Sigmoid colon (tissue), 7 donors: ENCODE data around the gene MYO7B. TPM values are rescaled to one million over a fixed set of nuclear protein-coding genes. Genes with fewer than 3 reads are reported as not detected.

Experiments
- DNase-seq: peaks from one replicate; pipeline ENCODE4 v3.0.0-alpha.2; 2019
- H3K27ac ChIP-seq, 4 donors: fragments of 200-600 bp; sonication (generic); one replicate each; pipeline ENCODE4 v1.5.1; 2016 to 2019; ENCODE audit warnings: mild to moderate bottlenecking in 1 of 4
- H3K27me3 ChIP-seq, 3 donors: fragments of 200-600 bp; sonication (generic); one replicate each; pipeline ENCODE4 v1.5.1; 2019; ENCODE audit warnings: mild to moderate bottlenecking in 1 of 3
- H3K36me3 ChIP-seq, 4 donors: fragments of 200-600 bp; sonication (generic); one replicate each; pipeline ENCODE4 v1.5.1; 2016 to 2019
- H3K4me1 ChIP-seq, 4 donors: fragments of 200-600 bp; sonication (generic); one replicate each; pipeline ENCODE4 v1.5.1; 2017 to 2019
- H3K4me3 ChIP-seq, 4 donors: fragments of 200-600 bp; sonication (generic); one replicate each; pipeline ENCODE4 v1.5.1; 2017 to 2019; ENCODE audit warnings: mild to moderate bottlenecking in 2 of 4, moderate library complexity in 1 of 4
- H3K9me3 ChIP-seq, 4 donors: fragments of 200-600 bp in 3 of 4; sonication (generic) in 3 of 4; one replicate each; pipeline versions ENCODE4 v1.5.1 to v1.6.1; 2013 to 2019
- EP300 ChIP-seq, 4 donors: sonication (generic); formaldehyde crosslinking; IDR thresholded peaks; one replicate each; pipeline ENCODE4 v1.6.1; 2017; ENCODE audit warnings: antibody characterized with exemption in 4 of 4
- POLR2A ChIP-seq, 2 donors: fragments of 450-650 bp; IDR thresholded peaks; one replicate each; pipeline ENCODE4 v1.6.1; 2016; ENCODE audit warnings: antibody characterized with exemption in 2 of 2, mild to moderate bottlenecking in 2 of 2, moderate library complexity in 2 of 2
- POLR2AphosphoS5 ChIP-seq, 4 donors: sonication (generic); formaldehyde crosslinking; IDR thresholded peaks; one replicate each; pipeline ENCODE4 v1.6.1; 2017; ENCODE audit warnings: antibody characterized with exemption in 4 of 4
- WGBS, 2 donors: extraction: QIAGEN DNeasy Blood & Tissue Kit; methylation state at CpG; one replicate each; pipeline ENCODE4 v1.1.7; 2013; 5-methylcytosine and 5-hydroxymethylcytosine counted together
- intact Hi-C: fragments of 100-400 bp; cut with DNase I; formaldehyde crosslinking; loops from one replicate; pipeline ENCODE4 v1.15.1; 2023
- polyA plus RNA-seq, 3 donors: library from polyadenylated mRNA; stranded (reverse); fragments of 200-250 nt; gene quantifications; one replicate each; pipeline ENCODE4 v1.2.3, GENCODE V29; 2013
- total RNA-seq, 4 donors: library from RNA; depleted of rRNA; stranded (reverse); fragments of >200 nt; gene quantifications; one replicate each; pipeline ENCODE4 v1.1.0, GENCODE V29; 2016
- TF ChIP-seq, protein P1 (sequence below), 4 experiments: fragments of 450-650 bp in 3 of 4; fragments of 200-600 bp in 1 of 4; IDR thresholded peaks; one replicate each; pipeline ENCODE4 v1.5.1; 2016 to 2019; ENCODE audit warnings: antibody characterized with exemption in 4 of 4, mild to moderate bottlenecking in 3 of 4, moderate library complexity in 2 of 4
- donor health status: healthy with polysubstance abuse.
- donor health status: Bipolar disorder and iron deficiency.
- donor health status: healthy.

MYO7B gene
- total and polyA plus RNA-seq, 7 donors, result 0.54 to 128 (median 30.3) TPM; not detected in 1

DNA sequence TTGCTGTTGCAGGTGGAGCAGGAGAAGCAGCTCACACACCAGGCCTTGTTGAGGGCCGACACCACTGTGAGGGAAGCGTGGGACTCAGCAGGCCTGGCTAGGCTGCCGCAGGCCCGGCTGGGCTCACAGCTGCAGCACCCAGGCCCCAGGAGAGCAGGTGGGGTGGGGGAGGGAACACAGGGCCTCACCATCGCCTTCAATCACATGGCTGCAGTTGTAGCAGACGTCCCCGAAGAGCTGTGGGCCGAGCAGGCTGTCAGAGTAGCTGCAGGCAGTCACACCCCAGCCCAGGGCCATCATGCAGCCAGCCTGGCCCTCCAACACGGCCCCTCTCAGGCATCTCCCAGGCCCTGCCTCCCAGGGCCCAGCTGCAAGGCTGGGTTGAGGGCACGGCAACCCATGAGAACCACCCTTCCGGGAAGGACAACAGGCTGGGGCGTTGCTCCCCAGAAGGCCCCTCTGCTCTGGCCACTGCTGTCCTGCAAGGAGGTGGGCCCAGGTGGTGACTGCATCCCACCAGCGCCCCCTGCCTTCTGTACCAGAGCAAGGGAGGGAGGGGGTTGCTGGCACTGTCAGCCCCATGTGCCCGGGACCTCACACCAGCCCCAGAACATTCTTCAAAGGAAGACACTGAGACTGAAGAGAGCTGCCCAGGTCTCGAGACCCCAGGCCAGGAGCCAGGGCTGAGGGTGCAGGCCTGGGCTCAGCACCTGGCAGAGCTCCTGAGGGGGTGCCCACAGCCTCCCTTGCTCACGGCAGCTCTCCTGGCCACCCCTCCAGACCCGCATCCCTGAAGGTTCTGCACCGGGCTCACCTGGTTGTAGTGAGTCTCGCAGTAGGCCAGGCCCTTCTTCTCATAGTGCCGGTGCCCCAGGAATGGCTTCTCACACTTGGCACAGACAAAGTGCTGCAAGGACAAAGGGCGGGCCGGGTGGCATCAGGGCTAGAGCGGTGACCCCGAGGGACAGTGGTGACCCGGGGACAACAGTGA lies 104.9 kb downstream of the MYO7B start:
- no peak for DNase-seq
- peaks cover 0 to 91% (median 80%) of the 10 kb centered on the region in 4 donors for H3K4me1 ChIP-seq
- intact Hi-C loops, result no loop called here
- peak overlapping the region; percentile 1 to 97 (median 92) for H3K27ac ChIP-seq
- TF ChIP-seq, protein P1, sequence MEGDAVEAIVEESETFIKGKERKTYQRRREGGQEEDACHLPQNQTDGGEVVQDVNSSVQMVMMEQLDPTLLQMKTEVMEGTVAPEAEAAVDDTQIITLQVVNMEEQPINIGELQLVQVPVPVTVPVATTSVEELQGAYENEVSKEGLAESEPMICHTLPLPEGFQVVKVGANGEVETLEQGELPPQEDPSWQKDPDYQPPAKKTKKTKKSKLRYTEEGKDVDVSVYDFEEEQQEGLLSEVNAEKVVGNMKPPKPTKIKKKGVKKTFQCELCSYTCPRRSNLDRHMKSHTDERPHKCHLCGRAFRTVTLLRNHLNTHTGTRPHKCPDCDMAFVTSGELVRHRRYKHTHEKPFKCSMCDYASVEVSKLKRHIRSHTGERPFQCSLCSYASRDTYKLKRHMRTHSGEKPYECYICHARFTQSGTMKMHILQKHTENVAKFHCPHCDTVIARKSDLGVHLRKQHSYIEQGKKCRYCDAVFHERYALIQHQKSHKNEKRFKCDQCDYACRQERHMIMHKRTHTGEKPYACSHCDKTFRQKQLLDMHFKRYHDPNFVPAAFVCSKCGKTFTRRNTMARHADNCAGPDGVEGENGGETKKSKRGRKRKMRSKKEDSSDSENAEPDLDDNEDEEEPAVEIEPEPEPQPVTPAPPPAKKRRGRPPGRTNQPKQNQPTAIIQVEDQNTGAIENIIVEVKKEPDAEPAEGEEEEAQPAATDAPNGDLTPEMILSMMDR (IDR thresholded peaks at IDR 0.05), result peak in 2 of 4 experiments; percentile 12 to 17
- TF ChIP-seq POLR2AphosphoS5 (IDR thresholded peaks at IDR 0.05) (peak in 1 of 4 donors; percentile 10), EP300 (IDR thresholded peaks at IDR 0.05) (no peak), POLR2A (IDR thresholded peaks at IDR 0.05) (no peak)
- peaks cover 34 to 69% (median 47%) of the 10 kb centered on the region in 4 donors for H3K36me3 ChIP-seq
- H3K4me3 ChIP-seq, result no peak overlapping the region
- H3K27me3 ChIP-seq, result no peaks in the 10 kb centered on the region
- no peaks in the 10 kb centered on the region for H3K9me3 ChIP-seq
- WGBS, 2 donors, result 60 to 66% methylated on average over 25 of the region's 25 CpGs

DNA sequence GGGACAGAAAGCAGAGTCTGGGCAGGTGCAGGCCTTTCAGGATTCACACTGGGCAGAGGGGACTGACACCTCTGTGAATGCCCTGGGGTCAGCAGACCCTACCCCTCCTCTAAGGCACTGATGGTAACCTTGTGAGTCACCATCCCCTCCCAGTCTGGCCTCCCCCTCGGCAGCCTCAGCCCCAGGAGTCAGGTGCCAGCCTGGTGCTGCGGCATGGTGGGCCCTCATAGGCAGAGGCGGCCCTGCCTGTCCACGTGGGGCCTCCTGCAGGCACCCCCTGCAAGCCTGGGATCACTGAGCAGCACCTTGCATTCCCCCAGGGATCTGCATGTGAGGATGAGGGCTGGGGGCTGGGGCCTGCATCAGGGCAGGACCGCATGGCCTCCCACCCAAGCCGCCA lies 105.7 kb downstream of the MYO7B start:
- no peak overlapping the region for H3K4me3 ChIP-seq
- peak overlapping the region; percentile 57 to 97 (median 92) for H3K27ac ChIP-seq
- peaks cover 34 to 69% (median 47%) of the 10 kb centered on the region in 4 donors for H3K36me3 ChIP-seq
- 81 to 87% methylated on average over 6 of the region's 6 CpGs for WGBS, 2 donors
- peaks cover 0 to 94% (median 82%) of the 10 kb centered on the region in 4 donors for H3K4me1 ChIP-seq
- no peaks in the 10 kb centered on the region for H3K9me3 ChIP-seq
- intact Hi-C loops, result no loop called here
- DNase-seq, result no peak
- H3K27me3 ChIP-seq, result no peaks in the 10 kb centered on the region
- TF ChIP-seq EP300 (IDR thresholded peaks at IDR 0.05) (no peak), POLR2AphosphoS5 (IDR thresholded peaks at IDR 0.05) (peak in 1 of 4 donors; percentile 7)

DNA sequence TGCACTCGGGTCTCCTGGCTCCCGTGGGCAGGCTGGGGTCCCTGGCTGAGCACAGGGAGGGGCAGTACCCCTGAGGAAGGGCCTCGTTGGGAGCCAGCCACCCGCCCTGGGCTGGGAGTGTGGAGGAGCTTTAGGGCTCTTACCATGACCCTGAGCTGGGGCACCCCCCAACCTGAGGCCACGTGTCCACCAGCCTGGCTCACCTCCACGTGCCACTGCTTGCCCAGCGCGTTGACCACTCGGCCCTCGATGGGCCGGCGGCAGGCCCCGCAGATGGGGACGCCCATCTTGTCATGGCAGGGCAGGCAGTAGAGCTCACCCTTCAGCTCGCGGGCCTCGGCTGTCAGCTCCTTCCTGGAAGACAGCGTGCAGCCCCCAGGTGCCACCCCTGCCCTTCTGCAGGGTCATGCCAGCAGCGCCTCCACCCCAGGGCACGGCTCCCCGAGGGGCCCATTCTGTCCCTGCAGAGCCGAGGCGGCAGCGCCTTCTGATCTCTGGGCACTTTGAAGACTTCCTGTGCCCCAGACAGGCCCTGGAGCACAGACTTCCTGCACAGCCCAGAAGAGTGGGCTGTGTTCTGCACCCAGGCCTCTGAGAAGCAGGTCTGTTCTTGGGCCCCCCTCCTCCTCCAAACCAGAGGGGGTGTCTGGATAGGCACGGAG lies 106.5 kb downstream of the MYO7B start:
- intact Hi-C loops, result no loop called here
- DNase-seq, result no peak
- H3K4me3 ChIP-seq, result no peak overlapping the region
- TF ChIP-seq POLR2AphosphoS5 (IDR thresholded peaks at IDR 0.05) (peak in 1 of 4 donors; percentile 37), EP300 (IDR thresholded peaks at IDR 0.05) (no peak), POLR2A (IDR thresholded peaks at IDR 0.05) (no peak)
- TF ChIP-seq, protein P1 (IDR thresholded peaks at IDR 0.05), result no peak
- peaks cover 34 to 77% (median 47%) of the 10 kb centered on the region in 4 donors for H3K36me3 ChIP-seq
- H3K9me3 ChIP-seq, result no peaks in the 10 kb centered on the region
- H3K27ac ChIP-seq, result peak overlapping the region; percentile 57 to 97 (median 92)
- 54 to 66% methylated on average over 25 of the region's 25 CpGs for WGBS, 2 donors
- no peaks in the 10 kb centered on the region for H3K27me3 ChIP-seq
- peaks cover 0 to 96% (median 84%) of the 10 kb centered on the region in 4 donors for H3K4me1 ChIP-seq

DNA sequence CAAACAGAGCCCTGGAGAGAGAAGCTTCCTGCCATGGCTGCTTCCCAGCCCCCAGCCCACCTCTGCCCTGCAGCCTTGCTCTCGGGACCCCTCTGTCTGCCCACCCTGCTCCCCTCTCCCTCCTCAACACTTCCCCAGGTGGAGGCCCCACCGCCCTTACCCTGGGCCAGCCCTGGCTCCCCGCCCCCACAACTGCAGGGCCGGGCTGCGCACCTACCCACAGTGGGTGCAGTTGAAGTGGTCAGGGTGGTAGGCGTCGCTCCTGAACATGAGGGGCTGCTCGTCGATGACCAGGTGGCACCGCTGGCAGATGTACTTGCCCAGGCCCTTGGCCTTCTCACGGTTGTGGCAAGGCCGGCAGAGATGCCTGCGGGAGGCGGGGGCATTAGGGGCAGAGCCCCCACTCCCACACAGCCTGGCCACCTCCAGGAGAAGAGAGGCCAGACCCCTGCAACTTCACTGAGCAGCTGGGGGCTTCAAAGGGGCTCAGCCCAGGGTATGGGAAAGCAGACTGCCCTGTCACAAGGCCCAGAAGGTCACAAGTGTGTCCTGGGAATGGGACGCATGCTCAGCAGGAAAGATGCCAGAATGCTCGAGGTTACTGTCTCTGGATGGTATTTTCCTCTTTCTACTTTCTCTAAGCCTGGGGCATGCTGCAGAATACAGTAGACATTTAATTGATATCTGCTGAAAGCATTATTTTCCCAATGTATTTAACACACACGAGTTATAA lies 107.4 kb downstream of the MYO7B start:
- 86 to 87% methylated on average over 17 of the region's 17 CpGs for WGBS, 2 donors

DNA sequence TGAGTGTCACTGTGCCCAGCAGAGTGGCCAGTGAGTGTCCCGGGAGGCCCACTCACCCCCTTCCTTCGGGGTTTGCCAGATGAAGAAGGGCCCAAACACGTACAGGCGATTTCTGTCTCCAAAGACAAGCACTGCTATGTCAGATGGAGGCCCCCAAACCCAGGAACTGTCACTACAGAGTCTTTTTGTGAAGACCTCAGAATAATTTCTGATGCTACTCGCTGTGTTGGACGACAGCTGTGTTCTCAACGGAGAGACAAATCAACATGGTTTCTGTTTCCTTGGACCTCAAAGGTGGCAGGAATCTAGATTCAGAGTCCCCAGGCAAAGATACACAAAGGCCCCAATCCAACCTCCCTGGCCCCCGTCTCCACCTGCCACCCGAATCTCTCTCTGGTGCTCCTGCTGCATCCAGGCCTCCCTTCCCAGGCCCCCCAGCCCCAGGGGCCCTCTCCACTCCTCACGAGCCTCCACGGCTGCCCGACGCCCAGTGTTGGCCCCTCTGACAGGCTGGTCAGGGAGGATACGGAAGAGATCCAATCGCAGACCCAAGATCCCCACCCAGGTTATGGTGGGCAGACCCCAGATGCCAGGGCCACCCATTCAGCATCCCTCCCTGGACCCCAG lies 108.1 kb downstream of the MYO7B start:
- Histone ChIP-seq H3K4me1 (peaks cover 0 to 96% (median 87%) of the 10 kb centered on the region in 4 donors), H3K4me3 (no peak overlapping the region), H3K9me3 (no peaks in the 10 kb centered on the region), H3K36me3 (peaks cover 32 to 74% (median 45%) of the 10 kb centered on the region in 4 donors), H3K27ac (peak overlapping the region; percentile 57 to 97 (median 92)), H3K27me3 (no peaks in the 10 kb centered on the region)
- TF ChIP-seq POLR2A (IDR thresholded peaks at IDR 0.05), result no peak
- no peak for TF ChIP-seq POLR2AphosphoS5 (IDR thresholded peaks at IDR 0.05)
- TF ChIP-seq, protein P1 (IDR thresholded peaks at IDR 0.05), result no peak
- no peak for TF ChIP-seq EP300 (IDR thresholded peaks at IDR 0.05)
- no peak for DNase-seq
- intact Hi-C loops, result no loop called here
- WGBS, 2 donors, result 94 to 95% methylated on average over 15 of the region's 15 CpGs

More for the DNA sequence above, 107.4 kb downstream of the MYO7B start:
- no peak for DNase-seq
- Histone ChIP-seq H3K9me3 (no peaks in the 10 kb centered on the region), H3K4me3 (no peak overlapping the region), H3K4me1 (peaks cover 0 to 96% (median 84%) of the 10 kb centered on the region in 4 donors), H3K27me3 (no peaks in the 10 kb centered on the region), H3K36me3 (peaks cover 34 to 76% (median 47%) of the 10 kb centered on the region in 4 donors), H3K27ac (peak overlapping the region; percentile 57 to 97 (median 92))
- TF ChIP-seq POLR2AphosphoS5 (IDR thresholded peaks at IDR 0.05) (peak in 2 of 4 donors; percentile 10 to 27), EP300 (IDR thresholded peaks at IDR 0.05) (no peak)
- intact Hi-C loops, result no loop called here
